ENCODE results near the gene PRPS1. TPM values are rescaled to one million over a fixed set of nuclear protein-coding genes. Genes with fewer than 3 reads are reported as not detected.

Gene PRPS1
- total and polyA plus RNA-seq, 2 experiments from 2014 or later = 91.1 to 149 TPM

DNA sequence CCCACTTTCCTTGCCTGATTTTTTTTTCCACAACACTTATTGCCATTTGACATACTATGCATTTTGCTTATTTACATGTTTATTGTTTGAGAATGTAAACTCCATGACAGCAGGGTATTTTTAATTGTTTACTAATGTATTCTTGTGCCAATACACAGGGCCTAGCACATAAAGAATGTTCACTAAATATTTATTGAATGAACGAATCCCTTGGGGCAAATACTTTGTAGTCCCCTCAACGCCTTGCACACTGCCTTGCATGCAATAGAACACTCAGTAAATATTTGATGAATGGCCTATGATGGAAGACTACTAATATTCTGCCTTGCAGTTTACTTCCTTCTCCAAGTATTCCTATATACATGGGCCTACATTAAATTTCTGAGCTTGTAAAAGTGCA lies 1.4 kb upstream of the PRPS1 start:
- H3K27me3 Mint-ChIP-seq (ENCODE audit: insufficient read depth, low read depth, poor library complexity) = no peaks in the 10 kb centered on the region
- no peak for ATAC-seq

More for the DNA sequence above, 1.4 kb upstream of the PRPS1 start:
- peaks cover 14% of the 10 kb centered on the region; the same call in 2 of the 3 replicates for H3K4me1 Mint-ChIP-seq
- no peaks in the 10 kb centered on the region for H3K9me2 ChIP-seq (ENCODE audit: insufficient read depth)
- no peaks in the 10 kb centered on the region for H3F3A ChIP-seq (replicated peaks; ENCODE audit: low read depth)
- H3K4me2 ChIP-seq = no peak overlapping the region
- H3K4me3 ChIP-seq = no peak overlapping the region
- no peak overlapping the region for H2AFZ ChIP-seq
- H3K79me2 ChIP-seq (replicated peaks; ENCODE audit: insufficient read depth) = peaks cover 33% of the 10 kb centered on the region
- H3K4me3 Mint-ChIP-seq = no peak overlapping the region
- H3K27ac Mint-ChIP-seq = no peak overlapping the region
- H3K27ac ChIP-seq (ENCODE audit: low read depth) = no peak overlapping the region
- no peaks in the 10 kb centered on the region for H3K36me3 ChIP-seq (ENCODE audit: insufficient read depth)
- H3K27me3 ChIP-seq (ENCODE audit: insufficient read depth) = no peaks in the 10 kb centered on the region
- peaks cover 7% of the 10 kb centered on the region; the same call in 1 of the 2 replicates for H3K4me1 ChIP-seq (ENCODE audit: insufficient read depth)
- no peaks in the 10 kb centered on the region for H3K9me3 Mint-ChIP-seq
- peaks cover 9% of the 10 kb centered on the region for H4K20me1 ChIP-seq (replicated peaks; ENCODE audit: insufficient read depth)
- H3K36me3 Mint-ChIP-seq (ENCODE audit: low read depth) = no peaks in the 10 kb centered on the region; the same call in 2 of the 3 replicates
- DNase-seq (ENCODE audit: low spot score) = no peak
- TF ChIP-seq EZH2phosphoT487 (IDR thresholded peaks at IDR 0.05; ENCODE audit: unreplicated experiment) = no peak
- TF ChIP-seq, protein P1, sequence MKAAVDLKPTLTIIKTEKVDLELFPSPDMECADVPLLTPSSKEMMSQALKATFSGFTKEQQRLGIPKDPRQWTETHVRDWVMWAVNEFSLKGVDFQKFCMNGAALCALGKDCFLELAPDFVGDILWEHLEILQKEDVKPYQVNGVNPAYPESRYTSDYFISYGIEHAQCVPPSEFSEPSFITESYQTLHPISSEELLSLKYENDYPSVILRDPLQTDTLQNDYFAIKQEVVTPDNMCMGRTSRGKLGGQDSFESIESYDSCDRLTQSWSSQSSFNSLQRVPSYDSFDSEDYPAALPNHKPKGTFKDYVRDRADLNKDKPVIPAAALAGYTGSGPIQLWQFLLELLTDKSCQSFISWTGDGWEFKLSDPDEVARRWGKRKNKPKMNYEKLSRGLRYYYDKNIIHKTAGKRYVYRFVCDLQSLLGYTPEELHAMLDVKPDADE (IDR thresholded peaks at IDR 0.05) = no peak
- TF ChIP-seq, protein P2, sequence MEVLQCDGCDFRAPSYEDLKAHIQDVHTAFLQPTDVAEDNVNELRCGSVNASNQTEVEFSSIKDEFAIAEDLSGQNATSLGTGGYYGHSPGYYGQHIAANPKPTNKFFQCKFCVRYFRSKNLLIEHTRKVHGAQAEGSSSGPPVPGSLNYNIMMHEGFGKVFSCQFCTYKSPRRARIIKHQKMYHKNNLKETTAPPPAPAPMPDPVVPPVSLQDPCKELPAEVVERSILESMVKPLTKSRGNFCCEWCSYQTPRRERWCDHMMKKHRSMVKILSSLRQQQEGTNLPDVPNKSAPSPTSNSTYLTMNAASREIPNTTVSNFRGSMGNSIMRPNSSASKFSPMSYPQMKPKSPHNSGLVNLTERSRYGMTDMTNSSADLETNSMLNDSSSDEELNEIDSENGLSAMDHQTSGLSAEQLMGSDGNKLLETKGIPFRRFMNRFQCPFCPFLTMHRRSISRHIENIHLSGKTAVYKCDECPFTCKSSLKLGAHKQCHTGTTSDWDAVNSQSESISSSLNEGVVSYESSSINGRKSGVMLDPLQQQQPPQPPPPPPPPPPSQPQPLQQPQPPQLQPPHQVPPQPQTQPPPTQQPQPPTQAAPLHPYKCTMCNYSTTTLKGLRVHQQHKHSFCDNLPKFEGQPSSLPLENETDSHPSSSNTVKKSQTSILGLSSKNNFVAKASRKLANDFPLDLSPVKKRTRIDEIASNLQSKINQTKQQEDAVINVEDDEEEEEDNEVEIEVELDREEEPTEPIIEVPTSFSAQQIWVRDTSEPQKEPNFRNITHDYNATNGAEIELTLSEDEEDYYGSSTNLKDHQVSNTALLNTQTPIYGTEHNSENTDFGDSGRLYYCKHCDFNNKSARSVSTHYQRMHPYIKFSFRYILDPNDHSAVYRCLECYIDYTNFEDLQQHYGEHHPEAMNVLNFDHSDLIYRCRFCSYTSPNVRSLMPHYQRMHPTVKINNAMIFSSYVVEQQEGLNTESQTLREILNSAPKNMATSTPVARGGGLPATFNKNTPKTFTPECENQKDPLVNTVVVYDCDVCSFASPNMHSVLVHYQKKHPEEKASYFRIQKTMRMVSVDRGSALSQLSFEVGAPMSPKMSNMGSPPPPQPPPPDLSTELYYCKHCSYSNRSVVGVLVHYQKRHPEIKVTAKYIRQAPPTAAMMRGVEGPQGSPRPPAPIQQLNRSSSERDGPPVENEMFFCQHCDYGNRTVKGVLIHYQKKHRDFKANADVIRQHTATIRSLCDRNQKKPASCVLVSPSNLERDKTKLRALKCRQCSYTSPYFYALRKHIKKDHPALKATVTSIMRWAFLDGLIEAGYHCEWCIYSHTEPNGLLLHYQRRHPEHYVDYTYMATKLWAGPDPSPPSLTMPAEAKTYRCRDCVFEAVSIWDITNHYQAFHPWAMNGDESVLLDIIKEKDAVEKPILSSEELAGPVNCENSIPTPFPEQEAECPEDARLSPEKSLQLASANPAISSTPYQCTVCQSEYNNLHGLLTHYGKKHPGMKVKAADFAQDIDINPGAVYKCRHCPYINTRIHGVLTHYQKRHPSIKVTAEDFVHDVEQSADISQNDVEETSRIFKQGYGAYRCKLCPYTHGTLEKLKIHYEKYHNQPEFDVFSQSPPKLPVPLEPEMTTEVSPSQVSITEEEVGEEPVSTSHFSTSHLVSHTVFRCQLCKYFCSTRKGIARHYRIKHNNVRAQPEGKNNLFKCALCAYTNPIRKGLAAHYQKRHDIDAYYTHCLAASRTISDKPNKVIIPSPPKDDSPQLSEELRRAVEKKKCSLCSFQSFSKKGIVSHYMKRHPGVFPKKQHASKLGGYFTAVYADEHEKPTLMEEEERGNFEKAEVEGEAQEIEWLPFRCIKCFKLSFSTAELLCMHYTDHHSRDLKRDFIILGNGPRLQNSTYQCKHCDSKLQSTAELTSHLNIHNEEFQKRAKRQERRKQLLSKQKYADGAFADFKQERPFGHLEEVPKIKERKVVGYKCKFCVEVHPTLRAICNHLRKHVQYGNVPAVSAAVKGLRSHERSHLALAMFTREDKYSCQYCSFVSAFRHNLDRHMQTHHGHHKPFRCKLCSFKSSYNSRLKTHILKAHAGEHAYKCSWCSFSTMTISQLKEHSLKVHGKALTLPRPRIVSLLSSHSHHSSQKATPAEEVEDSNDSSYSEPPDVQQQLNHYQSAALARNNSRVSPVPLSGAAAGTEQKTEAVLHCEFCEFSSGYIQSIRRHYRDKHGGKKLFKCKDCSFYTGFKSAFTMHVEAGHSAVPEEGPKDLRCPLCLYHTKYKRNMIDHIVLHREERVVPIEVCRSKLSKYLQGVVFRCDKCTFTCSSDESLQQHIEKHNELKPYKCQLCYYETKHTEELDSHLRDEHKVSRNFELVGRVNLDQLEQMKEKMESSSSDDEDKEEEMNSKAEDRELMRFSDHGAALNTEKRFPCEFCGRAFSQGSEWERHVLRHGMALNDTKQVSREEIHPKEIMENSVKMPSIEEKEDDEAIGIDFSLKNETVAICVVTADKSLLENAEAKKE (CRISPR knock-in tag; IDR thresholded peaks at IDR 0.05) = no peak
